ENCODE results near the gene NDUFA8. TPM values are rescaled to one million over a fixed set of nuclear protein-coding genes. Genes with fewer than 3 reads are reported as not detected.
A peak's percentile ranks its signal among the peaks of the same experiment; 100 is the strongest.

NDUFA8 gene
- total RNA-seq, 1 experiment from 2014 or later = 98.8 TPM

GRCh38 chr9:122099271-122099869 is 60.2 kb downstream of the NDUFA8 start:
- Histone ChIP-seq H3K4me3 (peak overlapping the region; percentile 5; the same call in 1 of the 2 replicates), H3K4me1 (peaks cover 8% of the 10 kb centered on the region), H3K27ac (peak overlapping the region; percentile 42), H3K27me3 (no peaks in the 10 kb centered on the region), H3K9me3 (replicated peaks) (no peaks in the 10 kb centered on the region; the same call in 1 of the 2 replicates), H3K36me3 (no peaks in the 10 kb centered on the region)
- peak; percentile 86 to 96 for DNase-seq

GRCh38 chr9:122097679-122098315 is 61.8 kb downstream of the NDUFA8 start:
- Histone ChIP-seq H3K9me3 (replicated peaks) (no peaks in the 10 kb centered on the region), H3K27me3 (no peaks in the 10 kb centered on the region), H3K27ac (peak overlapping the region; percentile 42), H3K36me3 (no peaks in the 10 kb centered on the region), H3K4me1 (peaks cover 8% of the 10 kb centered on the region), H3K4me3 (no peak overlapping the region; the same call in none of the 2 replicates)
- DNase-seq = peak in 1 of 2 experiments; percentile 76

GRCh38 chr9:122096620-122097415 is 62.8 kb downstream of the NDUFA8 start:
- Histone ChIP-seq H3K4me3 (no peak overlapping the region), H3K36me3 (no peaks in the 10 kb centered on the region), H3K9me3 (replicated peaks) (no peaks in the 10 kb centered on the region), H3K27ac (no peak overlapping the region), H3K4me1 (peaks cover 10% of the 10 kb centered on the region), H3K27me3 (no peaks in the 10 kb centered on the region)
- DNase-seq = peak in 1 of 2 experiments; percentile 2

GRCh38 chr9:122095010-122095767 is 64.4 kb downstream of the NDUFA8 start:
- DNase-seq = peak in 1 of 2 experiments; percentile 58
- Histone ChIP-seq H3K27ac (no peak overlapping the region), H3K36me3 (no peaks in the 10 kb centered on the region), H3K4me3 (no peak overlapping the region), H3K9me3 (replicated peaks) (no peaks in the 10 kb centered on the region), H3K4me1 (peaks cover 12% of the 10 kb centered on the region), H3K27me3 (no peaks in the 10 kb centered on the region)

Other genes with a start within 250 kb of the NDUFA8 start
- 4.8 and 8.8 TPM in 2 replicates for gene TTLL11, start 66.5 kb downstream of the NDUFA8 start, total RNA-seq (2014; rRNA removed; shearing (Covaris generic))
- gene MORN5, start 129 bp upstream of the NDUFA8 start, total RNA-seq (2014; rRNA removed; shearing (Covaris generic)) = not detected in 2 replicates
- gene LHX6, start 69.2 kb upstream of the NDUFA8 start, total RNA-seq (2014; rRNA removed; shearing (Covaris generic)) = 6.1 and 6.3 TPM in 2 replicates
- 23.9 and 29.4 TPM in 2 replicates for gene RBM18, start 105.1 kb upstream of the NDUFA8 start, total RNA-seq (2014; rRNA removed; shearing (Covaris generic))
- gene MRRF, start 105.1 kb upstream of the NDUFA8 start, total RNA-seq (2014; rRNA removed; shearing (Covaris generic)) = 68.0 and 72.0 TPM in 2 replicates
- 0.85 and 1.2 TPM in 2 replicates for gene PTGS1, start 211.2 kb upstream of the NDUFA8 start, total RNA-seq (2014; rRNA removed; shearing (Covaris generic))